ENCODE results near the gene CDH4. TPM values are rescaled to one million over a fixed set of nuclear protein-coding genes. Genes with fewer than 3 reads are reported as not detected.

CDH4 gene
- total and polyA plus RNA-seq, 2 of the 4 experiments (the other 2 are of a cell fraction), result 1.6 to 3.5 TPM

- POLR2A ChIA-PET (ENCODE audit: unreplicated experiment), result no interaction called here
- Histone ChIP-seq H4K5ac (ENCODE audit: low read depth, low read length) (no peak overlapping the region), H3K56ac (ENCODE audit: extremely low read depth, insufficient read depth, low read length) (no peak overlapping the region), H3K36me3 (ENCODE audit: control insufficient read depth, insufficient read depth, low read length) (no peaks in the 10 kb centered on the region), H3K4me1 (ENCODE audit: control insufficient read depth, insufficient read depth, low read length) (peaks cover 7% of the 10 kb centered on the region), H3K23ac (ENCODE audit: low read depth, low read length) (no peak overlapping the region), H3K4me3 (ENCODE audit: insufficient read depth, low read depth, low read length) (no peak overlapping the region), H3K27ac (ENCODE audit: insufficient read depth, low read length) (no peak overlapping the region), H3K4ac (ENCODE audit: low read depth, low read length) (no peak overlapping the region), H3K9me1 (ENCODE audit: insufficient read depth, low read length) (no peaks in the 10 kb centered on the region; the same call in 1 of the 2 replicates), H4K91ac (ENCODE audit: insufficient read depth, low read depth, low read length) (no peak overlapping the region), H3K9ac (ENCODE audit: low read depth, low read length) (no peak overlapping the region), H3K79me1 (ENCODE audit: low read depth in 1 of 2, low read length in 2 of 2) (no peaks in the 10 kb centered on the region; a peak in 1 of 4 replicates), H2AK5ac (ENCODE audit: low read depth, low read length) (no peak overlapping the region), H2AFZ (replicated peaks; ENCODE audit: low read length, poor library complexity) (peak overlapping the region; percentile 72), H2BK15ac (ENCODE audit: low read depth, low read length) (no peak overlapping the region), H3K14ac (replicated peaks; ENCODE audit: low read depth, low read length) (no peak overlapping the region), H4K8ac (ENCODE audit: low read depth in 2 of 2, low read length in 2 of 2) (no peak overlapping the region), H3K4me2 (ENCODE audit: low read depth, low read length) (no peak overlapping the region), H2AK9ac (replicated peaks; ENCODE audit: low read depth, low read length, poor library complexity) (peak overlapping the region; percentile 9), H3K18ac (ENCODE audit: low read depth, low read length) (no peak overlapping the region), H2BK20ac (ENCODE audit: low read depth, low read length) (no peak overlapping the region), H2BK5ac (ENCODE audit: low read depth, low read length, poor library complexity, severe bottlenecking) (no peak overlapping the region), H2BK120ac (ENCODE audit: low read depth, low read length) (peak overlapping the region; percentile 18; the same call in 1 of the 2 replicates), H3K27me3 (ENCODE audit: control insufficient read depth, insufficient read depth, low read length) (no peaks in the 10 kb centered on the region), H4K20me1 (ENCODE audit: insufficient read depth, low read length) (peaks cover 2% of the 10 kb centered on the region; the same call in 1 of the 2 replicates), H3K9me3 (ENCODE audit: control insufficient read depth, insufficient read depth, low read length) (no peaks in the 10 kb centered on the region)
- TF ChIP-seq RAD21 (IDR thresholded peaks at IDR 0.05; ENCODE audit: low read length), result no peak
- 0 out of 2 replicates have a peak, but pooled peaks have one; percentile 17 for TF ChIP-seq SMC3 (IDR thresholded peaks at IDR 0.05; ENCODE audit: low read depth, low read length)
- TF ChIP-seq MAFK (IDR thresholded peaks at IDR 0.05; ENCODE audit: low read depth, low read length), result no peak
- TF ChIP-seq MAZ (IDR thresholded peaks at IDR 0.05; ENCODE audit: borderline replicate concordance, low read depth, low read length), result 0 out of 2 replicates have a peak, but pooled peaks have one; percentile 18
- TF ChIP-seq CTCF (conservative IDR thresholded peaks at IDR 0.05; ENCODE audit: low read depth, low read length), result peak; percentile 14; the same call in 1 of the 2 replicates
- TF ChIP-seq CHD1 (IDR thresholded peaks at IDR 0.05; ENCODE audit: low read depth, low read length), result no peak
- no peak for TF ChIP-seq ELK1 (IDR thresholded peaks at IDR 0.05; ENCODE audit: borderline replicate concordance, low read depth, low read length)
- no peak for TF ChIP-seq MXI1 (IDR thresholded peaks at IDR 0.05; ENCODE audit: borderline replicate concordance, low read depth, low read length)
- peak; percentile 32; the same call in 1 of the 2 replicates for TF ChIP-seq USF2 (IDR thresholded peaks at IDR 0.05; ENCODE audit: low read depth, low read length)
- no peak for TF ChIP-seq BHLHE40 (IDR thresholded peaks at IDR 0.05; ENCODE audit: low read depth, low read length)
- no peak for TF ChIP-seq RCOR1 (IDR thresholded peaks at IDR 0.05; ENCODE audit: insufficient replicate concordance, low read length)
- TF ChIP-seq NFE2L2 (IDR thresholded peaks at IDR 0.05; ENCODE audit: low read depth, low read length), result no peak
- TF ChIP-seq POLR2A (IDR thresholded peaks at IDR 0.05; ENCODE audit: low read depth, low read length), result no peak
- no peak for TF ChIP-seq FOS (IDR thresholded peaks at IDR 0.05; ENCODE audit: low read depth, low read length)
- no peak for TF ChIP-seq RFX5 (IDR thresholded peaks at IDR 0.05; ENCODE audit: low read depth, low read length)
- TF ChIP-seq CEBPB (IDR thresholded peaks at IDR 0.05; ENCODE audit: low read depth, low read length), result no peak
- in situ Hi-C loops (cut with MboI; ENCODE audit: low sequenced_read_pairs) (no loop called here), intact Hi-C loops (cut with micrococcal nuclease) (no loop called here), dilution Hi-C loops (cut with HindIII; ENCODE audit: low sequenced_read_pairs, unreplicated experiment) (no loop called here)
- no TSS peak for BruUV-seq (replicated peaks)
- CTCF ChIA-PET, result no interaction called here
- peak; percentile 42 for DNase-seq
- ATAC-seq (ENCODE audit: low read depth), result no peak
- WGBS, 2 experiments (ENCODE audit: extremely low coverage in 2 of 2, insufficient read length in 1 of 2), result 67% methylated on average over 6 of the region's 15 CpGs; no CpG with 5 or more reads in 1 of the 2 experiments
Measured at GRCh38 chr20:61560361-61560853, 308.3 kb downstream of the CDH4 start.

Data from IMR-90 (cell line).